GM23338 (cell line): ENCODE measurements around the gene RAB3GAP1. TPM values are rescaled to one million over a fixed set of nuclear protein-coding genes. Genes with fewer than 3 reads are reported as not detected.

Experiments used
- ATAC-seq: fragments of 200-7000 bp; cut with Tn5 transposase; 3 replicates; pipeline ENCODE4 v1.9.1; 2020
- DNase-seq: peaks from one replicate; pipeline ENCODE4 v3.0.0-alpha.2; 2015; ENCODE audit warnings: low spot score
- H2AFZ ChIP-seq: fragments of 200-600 bp; sonication (generic); 2 replicates; pipeline ENCODE4 v1.8.0; 2016; ENCODE audit warnings: antibody characterized with exemption, mild to moderate bottlenecking, moderate library complexity
- H3F3A ChIP-seq: fragments of 200-600 bp; sonication (generic); replicated peaks from 2 replicates; pipeline ENCODE4 v1.8.0; 2017; ENCODE audit warnings: antibody characterized with exemption, mixed run types, low read depth
- H3K27ac ChIP-seq: fragments of 200-600 bp; sonication (generic); 2 replicates; pipeline ENCODE4 v1.6.1; 2016; ENCODE audit warnings: low read depth
- H3K27me3 ChIP-seq: fragments of 200-600 bp; sonication (generic); 2 replicates; pipeline ENCODE4 v1.8.0; 2016; ENCODE audit warnings: mild to moderate bottlenecking, mixed run types, moderate library complexity; ENCODE audit not compliant: insufficient read depth
- H3K36me3 ChIP-seq: fragments of 200-600 bp; sonication (generic); 2 replicates; pipeline ENCODE4 v1.8.0; 2016; ENCODE audit warnings: mild to moderate bottlenecking; ENCODE audit not compliant: insufficient read depth
- H3K4me1 ChIP-seq: fragments of 200-600 bp; sonication (generic); 2 replicates; pipeline ENCODE4 v1.8.0; 2016; ENCODE audit warnings: mild to moderate bottlenecking, moderate library complexity; ENCODE audit not compliant: insufficient read depth
- H3K4me2 ChIP-seq: fragments of 200-600 bp; sonication (generic); 2 replicates; pipeline ENCODE4 v1.7.1; 2017; ENCODE audit warnings: mixed run types
- H3K4me3 ChIP-seq: fragments of 200-600 bp; sonication (generic); 2 replicates; pipeline ENCODE4 v1.6.1; 2016; ENCODE audit warnings: mixed run types
- H3K79me2 ChIP-seq: fragments of 200-600 bp; sonication (generic); replicated peaks from 2 replicates; pipeline ENCODE4 v1.8.0; 2017; ENCODE audit warnings: mild to moderate bottlenecking; ENCODE audit not compliant: insufficient read depth
- H3K9me2 ChIP-seq: fragments of 200-600 bp; sonication (generic); 2 replicates; pipeline ENCODE4 v1.8.0; 2017; ENCODE audit not compliant: insufficient read depth
- H4K20me1 ChIP-seq: fragments of 200-600 bp; sonication (generic); replicated peaks from 2 replicates; pipeline ENCODE4 v1.8.0; 2017; ENCODE audit warnings: mild to moderate bottlenecking; ENCODE audit not compliant: insufficient read depth
- H3K27ac Mint-ChIP-seq: 2 replicates; pipeline ENCODE4 v1.8.0; 2020; ENCODE audit warnings: inconsistent platforms, mild to moderate bottlenecking, moderate library complexity, mixed read lengths
- H3K27me3 Mint-ChIP-seq: 3 replicates; pipeline ENCODE4 v1.8.0; 2022; ENCODE audit warnings: low read depth, mild to moderate bottlenecking, moderate library complexity, mixed read lengths, inconsistent platforms; ENCODE audit not compliant: insufficient read depth, poor library complexity
- H3K36me3 Mint-ChIP-seq: 3 replicates; pipeline ENCODE4 v1.8.0; 2021; ENCODE audit warnings: low read depth, mild to moderate bottlenecking, inconsistent platforms, moderate library complexity, mixed read lengths
- H3K4me1 Mint-ChIP-seq: 3 replicates; pipeline ENCODE4 v1.8.0; 2020; ENCODE audit warnings: mild to moderate bottlenecking, inconsistent platforms, mixed read lengths
- H3K4me3 Mint-ChIP-seq: 3 replicates; pipeline ENCODE4 v1.8.0; 2021; ENCODE audit warnings: moderate library complexity, mild to moderate bottlenecking, inconsistent platforms, mixed read lengths
- H3K9me3 Mint-ChIP-seq: 3 replicates; pipeline ENCODE4 v1.8.0; 2020; ENCODE audit warnings: moderate library complexity, mild to moderate bottlenecking, inconsistent platforms, mixed read lengths
- CREB1 ChIP-seq: fragments of 250-450 bp; sonication (Bioruptor Pico); IDR thresholded peaks from 2 replicates; pipeline ENCODE4 v1.5.0; 2020; ENCODE audit warnings: low read depth, mild to moderate bottlenecking, moderate library complexity
- EZH2phosphoT487 ChIP-seq: fragments of 200-600 bp; sonication (generic); IDR thresholded peaks from one replicate; pipeline ENCODE4 v1.8.1; 2018; ENCODE audit warnings: antibody characterized with exemption; ENCODE audit not compliant: unreplicated experiment
- JUNB ChIP-seq: IDR thresholded peaks from one replicate; pipeline ENCODE4 v1.6.1; 2016; ENCODE audit warnings: antibody characterized with exemption; ENCODE audit not compliant: unreplicated experiment
- NANOG ChIP-seq: IDR thresholded peaks from 2 replicates; pipeline ENCODE4 v1.6.1; 2016; ENCODE audit warnings: antibody characterized with exemption, borderline replicate concordance
- POLR2AphosphoS5 ChIP-seq: IDR thresholded peaks from 2 replicates; pipeline ENCODE4 v1.6.1; 2016; ENCODE audit warnings: antibody characterized with exemption, low read depth
- STAT1 ChIP-seq: IDR thresholded peaks from one replicate; pipeline ENCODE4 v1.6.1; 2016; ENCODE audit warnings: antibody characterized with exemption; ENCODE audit not compliant: unreplicated experiment
- ZNF114 ChIP-seq: fragments of 250-450 bp; sonication (Bioruptor Pico); IDR thresholded peaks from 2 replicates; pipeline ENCODE4 v1.5.0; 2020; ENCODE audit warnings: mild to moderate bottlenecking, moderate library complexity
- ZNF331 ChIP-seq: fragments of 250-450 bp; sonication (Bioruptor Pico); IDR thresholded peaks from 2 replicates; pipeline ENCODE4 v1.5.0; 2020; ENCODE audit warnings: low read depth, mild to moderate bottlenecking, moderate library complexity
- polyA plus RNA-seq: library from polyadenylated mRNA; unstranded; fragments of >200 nt; fragmentation: Nextera tagmentation; extraction: Ambion mirVana; gene quantifications from 2 replicates; pipeline ENCODE4 v1.2.1, GENCODE V29; 2016
- total RNA-seq: library from RNA; depleted of rRNA; stranded (reverse); fragments of >200 nt; shearing (Covaris generic); gene quantifications from 2 replicates; pipeline ENCODE4 v1.2.3, GENCODE V29; 2014
- TF ChIP-seq, protein P1 (sequence below): fragments of 250-450 bp; sonication (Bioruptor Pico); IDR thresholded peaks from 2 replicates; pipeline ENCODE4 v1.5.0; 2020; ENCODE audit warnings: mild to moderate bottlenecking, moderate library complexity
- TF ChIP-seq, protein P2 (sequence below), 2 experiments: fragments of 200-600 bp in 1 of 2; sonication (generic) in 1 of 2; conservative IDR thresholded peaks; 2 replicates each; pipeline versions ENCODE4 v1.5.1 to v1.6.1; 2016 to 2017; ENCODE audit warnings: antibody characterized with exemption in 2 of 2, low read depth in 2 of 2, mild to moderate bottlenecking in 2 of 2, moderate library complexity in 1 of 2
- TF ChIP-seq, protein P3 (sequence below): IDR thresholded peaks from 2 replicates; pipeline ENCODE4 v1.6.1; 2016; ENCODE audit warnings: antibody characterized with exemption

Gene RAB3GAP1
- total and polyA plus RNA-seq, 2 experiments from 2014 or later, result 22.5 to 40.4 TPM

DNA sequence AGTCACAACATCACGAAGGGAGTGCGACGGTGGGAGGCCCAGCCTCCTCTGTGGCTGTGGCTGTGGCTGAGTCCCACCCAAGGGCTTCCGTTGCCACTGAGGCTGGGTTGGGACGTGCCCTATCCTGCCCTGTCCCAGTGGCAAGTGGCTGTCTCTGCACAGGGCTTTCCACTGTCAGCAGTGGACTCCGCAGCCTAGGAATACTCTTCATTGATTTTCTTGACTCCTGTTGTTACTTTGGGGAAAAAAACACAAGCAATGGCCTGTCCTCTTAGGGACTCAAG is 122.7 kb downstream of the RAB3GAP1 start (continued):
- TF ChIP-seq, protein P1, sequence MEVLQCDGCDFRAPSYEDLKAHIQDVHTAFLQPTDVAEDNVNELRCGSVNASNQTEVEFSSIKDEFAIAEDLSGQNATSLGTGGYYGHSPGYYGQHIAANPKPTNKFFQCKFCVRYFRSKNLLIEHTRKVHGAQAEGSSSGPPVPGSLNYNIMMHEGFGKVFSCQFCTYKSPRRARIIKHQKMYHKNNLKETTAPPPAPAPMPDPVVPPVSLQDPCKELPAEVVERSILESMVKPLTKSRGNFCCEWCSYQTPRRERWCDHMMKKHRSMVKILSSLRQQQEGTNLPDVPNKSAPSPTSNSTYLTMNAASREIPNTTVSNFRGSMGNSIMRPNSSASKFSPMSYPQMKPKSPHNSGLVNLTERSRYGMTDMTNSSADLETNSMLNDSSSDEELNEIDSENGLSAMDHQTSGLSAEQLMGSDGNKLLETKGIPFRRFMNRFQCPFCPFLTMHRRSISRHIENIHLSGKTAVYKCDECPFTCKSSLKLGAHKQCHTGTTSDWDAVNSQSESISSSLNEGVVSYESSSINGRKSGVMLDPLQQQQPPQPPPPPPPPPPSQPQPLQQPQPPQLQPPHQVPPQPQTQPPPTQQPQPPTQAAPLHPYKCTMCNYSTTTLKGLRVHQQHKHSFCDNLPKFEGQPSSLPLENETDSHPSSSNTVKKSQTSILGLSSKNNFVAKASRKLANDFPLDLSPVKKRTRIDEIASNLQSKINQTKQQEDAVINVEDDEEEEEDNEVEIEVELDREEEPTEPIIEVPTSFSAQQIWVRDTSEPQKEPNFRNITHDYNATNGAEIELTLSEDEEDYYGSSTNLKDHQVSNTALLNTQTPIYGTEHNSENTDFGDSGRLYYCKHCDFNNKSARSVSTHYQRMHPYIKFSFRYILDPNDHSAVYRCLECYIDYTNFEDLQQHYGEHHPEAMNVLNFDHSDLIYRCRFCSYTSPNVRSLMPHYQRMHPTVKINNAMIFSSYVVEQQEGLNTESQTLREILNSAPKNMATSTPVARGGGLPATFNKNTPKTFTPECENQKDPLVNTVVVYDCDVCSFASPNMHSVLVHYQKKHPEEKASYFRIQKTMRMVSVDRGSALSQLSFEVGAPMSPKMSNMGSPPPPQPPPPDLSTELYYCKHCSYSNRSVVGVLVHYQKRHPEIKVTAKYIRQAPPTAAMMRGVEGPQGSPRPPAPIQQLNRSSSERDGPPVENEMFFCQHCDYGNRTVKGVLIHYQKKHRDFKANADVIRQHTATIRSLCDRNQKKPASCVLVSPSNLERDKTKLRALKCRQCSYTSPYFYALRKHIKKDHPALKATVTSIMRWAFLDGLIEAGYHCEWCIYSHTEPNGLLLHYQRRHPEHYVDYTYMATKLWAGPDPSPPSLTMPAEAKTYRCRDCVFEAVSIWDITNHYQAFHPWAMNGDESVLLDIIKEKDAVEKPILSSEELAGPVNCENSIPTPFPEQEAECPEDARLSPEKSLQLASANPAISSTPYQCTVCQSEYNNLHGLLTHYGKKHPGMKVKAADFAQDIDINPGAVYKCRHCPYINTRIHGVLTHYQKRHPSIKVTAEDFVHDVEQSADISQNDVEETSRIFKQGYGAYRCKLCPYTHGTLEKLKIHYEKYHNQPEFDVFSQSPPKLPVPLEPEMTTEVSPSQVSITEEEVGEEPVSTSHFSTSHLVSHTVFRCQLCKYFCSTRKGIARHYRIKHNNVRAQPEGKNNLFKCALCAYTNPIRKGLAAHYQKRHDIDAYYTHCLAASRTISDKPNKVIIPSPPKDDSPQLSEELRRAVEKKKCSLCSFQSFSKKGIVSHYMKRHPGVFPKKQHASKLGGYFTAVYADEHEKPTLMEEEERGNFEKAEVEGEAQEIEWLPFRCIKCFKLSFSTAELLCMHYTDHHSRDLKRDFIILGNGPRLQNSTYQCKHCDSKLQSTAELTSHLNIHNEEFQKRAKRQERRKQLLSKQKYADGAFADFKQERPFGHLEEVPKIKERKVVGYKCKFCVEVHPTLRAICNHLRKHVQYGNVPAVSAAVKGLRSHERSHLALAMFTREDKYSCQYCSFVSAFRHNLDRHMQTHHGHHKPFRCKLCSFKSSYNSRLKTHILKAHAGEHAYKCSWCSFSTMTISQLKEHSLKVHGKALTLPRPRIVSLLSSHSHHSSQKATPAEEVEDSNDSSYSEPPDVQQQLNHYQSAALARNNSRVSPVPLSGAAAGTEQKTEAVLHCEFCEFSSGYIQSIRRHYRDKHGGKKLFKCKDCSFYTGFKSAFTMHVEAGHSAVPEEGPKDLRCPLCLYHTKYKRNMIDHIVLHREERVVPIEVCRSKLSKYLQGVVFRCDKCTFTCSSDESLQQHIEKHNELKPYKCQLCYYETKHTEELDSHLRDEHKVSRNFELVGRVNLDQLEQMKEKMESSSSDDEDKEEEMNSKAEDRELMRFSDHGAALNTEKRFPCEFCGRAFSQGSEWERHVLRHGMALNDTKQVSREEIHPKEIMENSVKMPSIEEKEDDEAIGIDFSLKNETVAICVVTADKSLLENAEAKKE (CRISPR knock-in tag), result no peak
- TF ChIP-seq JUNB, result no peak
- no peak for TF ChIP-seq NANOG
- TF ChIP-seq STAT1, result no peak
- TF ChIP-seq, protein P2, sequence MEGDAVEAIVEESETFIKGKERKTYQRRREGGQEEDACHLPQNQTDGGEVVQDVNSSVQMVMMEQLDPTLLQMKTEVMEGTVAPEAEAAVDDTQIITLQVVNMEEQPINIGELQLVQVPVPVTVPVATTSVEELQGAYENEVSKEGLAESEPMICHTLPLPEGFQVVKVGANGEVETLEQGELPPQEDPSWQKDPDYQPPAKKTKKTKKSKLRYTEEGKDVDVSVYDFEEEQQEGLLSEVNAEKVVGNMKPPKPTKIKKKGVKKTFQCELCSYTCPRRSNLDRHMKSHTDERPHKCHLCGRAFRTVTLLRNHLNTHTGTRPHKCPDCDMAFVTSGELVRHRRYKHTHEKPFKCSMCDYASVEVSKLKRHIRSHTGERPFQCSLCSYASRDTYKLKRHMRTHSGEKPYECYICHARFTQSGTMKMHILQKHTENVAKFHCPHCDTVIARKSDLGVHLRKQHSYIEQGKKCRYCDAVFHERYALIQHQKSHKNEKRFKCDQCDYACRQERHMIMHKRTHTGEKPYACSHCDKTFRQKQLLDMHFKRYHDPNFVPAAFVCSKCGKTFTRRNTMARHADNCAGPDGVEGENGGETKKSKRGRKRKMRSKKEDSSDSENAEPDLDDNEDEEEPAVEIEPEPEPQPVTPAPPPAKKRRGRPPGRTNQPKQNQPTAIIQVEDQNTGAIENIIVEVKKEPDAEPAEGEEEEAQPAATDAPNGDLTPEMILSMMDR (conservative IDR thresholded peaks at IDR 0.05; ENCODE audit: low read depth in 2 of 2), result no peak
- TF ChIP-seq CREB1 (CRISPR knock-in tag), result no peak
- TF ChIP-seq ZNF331, result no peak
- no peak for TF ChIP-seq ZNF114
- TF ChIP-seq EZH2phosphoT487, result no peak

DNA sequence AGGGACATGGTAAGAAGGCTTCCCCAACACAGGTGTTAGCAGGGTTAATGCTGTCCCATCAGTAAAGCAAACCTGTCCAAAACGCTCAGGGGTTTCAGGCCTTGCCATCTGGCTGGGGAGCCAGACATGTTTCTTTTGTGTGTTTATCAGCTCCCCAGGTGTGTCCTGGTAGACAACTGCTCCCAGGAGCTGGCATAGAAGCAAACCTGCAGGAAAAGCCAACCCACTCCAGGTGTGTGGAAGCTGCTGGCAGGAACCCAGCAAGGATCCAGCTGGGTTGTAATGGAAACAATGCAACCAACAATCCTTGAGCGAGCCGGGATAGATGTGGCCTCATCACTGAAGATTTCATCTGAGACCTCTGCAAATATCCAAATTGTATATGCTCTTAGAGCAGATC is 123.1 kb downstream of the RAB3GAP1 start:
- Mint-ChIP-seq H3K4me3 (no peak overlapping the region), H3K36me3 (peaks cover 56% of the 10 kb centered on the region), H3K27ac (peak overlapping the region; percentile 45; the same call in 1 of the 2 replicates), H3K4me1 (no peaks in the 10 kb centered on the region), H3K9me3 (peaks cover 16% of the 10 kb centered on the region), H3K27me3 (peaks cover 7% of the 10 kb centered on the region)
- Histone ChIP-seq H3K4me1 (no peaks in the 10 kb centered on the region), H3K79me2 (no peaks in the 10 kb centered on the region), H3K9me2 (no peaks in the 10 kb centered on the region), H3K27me3 (no peaks in the 10 kb centered on the region), H3K4me2 (no peak overlapping the region), H3K4me3 (no peak overlapping the region), H4K20me1 (no peaks in the 10 kb centered on the region), H3F3A (no peaks in the 10 kb centered on the region), H3K27ac (no peak overlapping the region), H2AFZ (no peak overlapping the region), H3K36me3 (no peaks in the 10 kb centered on the region; the same call in 1 of the 2 replicates)
- peak; percentile 40; the same call in 2 of the 3 replicates for ATAC-seq
- no peak for DNase-seq
- TF ChIP-seq ZNF331 (no peak), CREB1 (CRISPR knock-in tag) (no peak), EZH2phosphoT487 (no peak), JUNB (no peak), POLR2AphosphoS5 (no peak), STAT1 (no peak), NANOG (no peak)
- TF ChIP-seq, protein P3, sequence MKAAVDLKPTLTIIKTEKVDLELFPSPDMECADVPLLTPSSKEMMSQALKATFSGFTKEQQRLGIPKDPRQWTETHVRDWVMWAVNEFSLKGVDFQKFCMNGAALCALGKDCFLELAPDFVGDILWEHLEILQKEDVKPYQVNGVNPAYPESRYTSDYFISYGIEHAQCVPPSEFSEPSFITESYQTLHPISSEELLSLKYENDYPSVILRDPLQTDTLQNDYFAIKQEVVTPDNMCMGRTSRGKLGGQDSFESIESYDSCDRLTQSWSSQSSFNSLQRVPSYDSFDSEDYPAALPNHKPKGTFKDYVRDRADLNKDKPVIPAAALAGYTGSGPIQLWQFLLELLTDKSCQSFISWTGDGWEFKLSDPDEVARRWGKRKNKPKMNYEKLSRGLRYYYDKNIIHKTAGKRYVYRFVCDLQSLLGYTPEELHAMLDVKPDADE, result no peak
- TF ChIP-seq, protein P2 (conservative IDR thresholded peaks at IDR 0.05; ENCODE audit: low read depth in 2 of 2), result no peak
